Neural cell (in vitro differentiated cells): ENCODE measurements around the gene PLCH1. TPM values are rescaled to one million over a fixed set of nuclear protein-coding genes. Genes with fewer than 3 reads are reported as not detected.

Experiments
- H2AFZ ChIP-seq: fragments of 200-600, 300-800 bp; sonication (generic), shearing (Covaris generic); 2 replicates; pipeline ENCODE4 v1.6.0; 2014; ENCODE audit warnings: low read depth, mild to moderate bottlenecking, antibody characterized with exemption, low read length, moderate library complexity
- H3F3A ChIP-seq: fragments of 200-600 bp; shearing (Covaris generic); 2 replicates; pipeline ENCODE4 v1.6.1; 2016; ENCODE audit warnings: mild to moderate bottlenecking, moderate library complexity, mixed read lengths, antibody characterized with exemption, low read length; ENCODE audit not compliant: insufficient read depth, poor library complexity, severe bottlenecking
- H3K27ac ChIP-seq: fragments of 200-600, 300-800 bp; sonication (generic), shearing (Covaris generic); 2 replicates; pipeline ENCODE4 v1.5.1; 2014; ENCODE audit warnings: mild to moderate bottlenecking, low read length, moderate library complexity
- H3K27me3 ChIP-seq: fragments of 300-800, 200-600 bp; sonication (generic), shearing (Covaris generic); 2 replicates; pipeline ENCODE4 v1.6.0; 2014; ENCODE audit warnings: mild to moderate bottlenecking, low read depth, low read length, moderate library complexity; ENCODE audit not compliant: insufficient read depth
- H3K36me3 ChIP-seq: fragments of 300-800, 200-600 bp; sonication (generic), shearing (Covaris generic); 2 replicates; pipeline ENCODE4 v1.5.1; 2014; ENCODE audit warnings: mild to moderate bottlenecking, antibody characterized with exemption, low read length, moderate library complexity; ENCODE audit not compliant: insufficient read depth
- H3K4me2 ChIP-seq: fragments of 300-800, 200-600 bp; sonication (generic), shearing (Covaris generic); 2 replicates; pipeline ENCODE4 v1.6.0; 2014; ENCODE audit warnings: mild to moderate bottlenecking, low read length
- H3K4me3 ChIP-seq: fragments of 300-800, 200-600 bp; sonication (generic), shearing (Covaris generic); 2 replicates; pipeline ENCODE4 v1.5.1; 2014; ENCODE audit warnings: mild to moderate bottlenecking, low read length, moderate library complexity
- H3K79me2 ChIP-seq: fragments of 200-600 bp; shearing (Covaris generic); replicated peaks from 2 replicates; pipeline ENCODE4 v1.6.0; 2014; ENCODE audit warnings: mild to moderate bottlenecking, low read length, moderate library complexity; ENCODE audit not compliant: insufficient read depth
- H3K9ac ChIP-seq: fragments of 300-800, 200-600 bp; sonication (generic), shearing (Covaris generic); 2 replicates; pipeline ENCODE4 v1.6.1; 2016; ENCODE audit warnings: mild to moderate bottlenecking, low read length, mixed read lengths
- H3K9me2 ChIP-seq: fragments of 200-600 bp; shearing (Covaris generic); 2 replicates; pipeline ENCODE4 v1.6.1; 2016; ENCODE audit warnings: mild to moderate bottlenecking, low read length, mixed read lengths; ENCODE audit not compliant: insufficient read depth
- H3K9me3 ChIP-seq: fragments of 200-600, 300-800 bp; sonication (generic), shearing (Covaris generic); 2 replicates; pipeline ENCODE4 v1.6.1; 2016; ENCODE audit warnings: mild to moderate bottlenecking, mixed run types, low read length, moderate library complexity, mixed read lengths
- H4K20me1 ChIP-seq: fragments of 200-600 bp; shearing (Covaris generic); 2 replicates; pipeline ENCODE4 v1.6.1; 2016; ENCODE audit warnings: mild to moderate bottlenecking, mixed run types; ENCODE audit not compliant: insufficient read depth
- EP300 ChIP-seq: fragments of 450-650 bp; conservative IDR thresholded peaks from 2 replicates; pipeline ENCODE4 v1.6.1; 2014; ENCODE audit warnings: antibody characterized with exemption, mild to moderate bottlenecking, moderate library complexity; ENCODE audit not compliant: poor library complexity, severe bottlenecking
- EZH2 ChIP-seq: fragments of 200-600, 300-800 bp; shearing (Covaris generic), sonication (generic); IDR thresholded peaks from 2 replicates; pipeline ENCODE4 v1.6.1; 2014; ENCODE audit warnings: antibody characterized with exemption, low read length, borderline replicate concordance, mild to moderate bottlenecking; ENCODE audit not compliant: insufficient read depth, poor library complexity, severe bottlenecking
- MXI1 ChIP-seq: fragments of 450-650 bp; conservative IDR thresholded peaks from 2 replicates; pipeline ENCODE4 v1.6.1; 2014; ENCODE audit warnings: antibody characterized with exemption, mild to moderate bottlenecking; ENCODE audit not compliant: poor library complexity, severe bottlenecking
- POLR2AphosphoS5 ChIP-seq: IDR thresholded peaks from 2 replicates; pipeline ENCODE4 v1.6.1; 2012
- RAD21 ChIP-seq: fragments of 450-650 bp; conservative IDR thresholded peaks from 2 replicates; pipeline ENCODE4 v1.6.1; 2014; ENCODE audit warnings: antibody characterized with exemption, mild to moderate bottlenecking, moderate library complexity
- SMC3 ChIP-seq: fragments of 450-650 bp; conservative IDR thresholded peaks from 2 replicates; pipeline ENCODE4 v1.6.1; 2014; ENCODE audit warnings: antibody characterized with exemption, mild to moderate bottlenecking, moderate library complexity; ENCODE audit not compliant: poor library complexity
- TAF1 ChIP-seq: IDR thresholded peaks from 2 replicates; pipeline ENCODE4 v1.6.1; 2012; ENCODE audit warnings: low read depth
- polyA plus RNA-seq: library from polyadenylated mRNA; depleted of rRNA; stranded (reverse); fragments of >200 nt; gene quantifications from 2 replicates; pipeline ENCODE4 v1.2.3, GENCODE V29; 2014
- TF ChIP-seq, protein P1 (sequence below): IDR thresholded peaks from 2 replicates; pipeline ENCODE4 v1.6.1; 2012; ENCODE audit warnings: borderline replicate concordance
- TF ChIP-seq, protein P2 (sequence below): fragments of 450-650 bp; IDR thresholded peaks from 2 replicates; pipeline ENCODE4 v1.5.1; 2014; ENCODE audit warnings: antibody characterized with exemption, mild to moderate bottlenecking, moderate library complexity; ENCODE audit not compliant: poor library complexity, severe bottlenecking

PLCH1 gene
- polyA plus RNA-seq, 1 donor from 2014 or later, result 13.5 TPM

DNA sequence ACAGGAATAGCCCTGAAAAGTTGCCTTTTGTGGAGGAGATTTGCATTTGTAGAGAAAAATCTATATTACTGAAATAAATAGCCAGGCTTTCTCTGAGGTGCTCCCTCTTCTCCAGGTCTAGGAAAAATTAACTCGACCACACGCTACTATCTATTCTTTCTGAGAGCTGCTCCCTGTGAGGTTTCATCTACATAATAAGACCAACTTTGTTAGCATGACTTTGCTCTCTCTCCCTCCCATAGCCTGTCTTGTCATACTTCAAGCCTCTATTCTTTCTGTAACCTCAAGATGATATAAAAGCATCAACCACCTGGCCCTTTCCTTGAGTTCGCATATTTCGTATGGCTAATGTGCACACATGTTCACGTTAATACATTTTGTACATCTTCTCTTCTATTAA is 375.6 kb downstream of the PLCH1 start:
- no peaks in the 10 kb centered on the region for H3K36me3 ChIP-seq
- no peaks in the 10 kb centered on the region for H4K20me1 ChIP-seq
- H3K79me2 ChIP-seq, result no peaks in the 10 kb centered on the region
- H3K27ac ChIP-seq, result no peak overlapping the region
- H3K9ac ChIP-seq, result no peak overlapping the region
- H2AFZ ChIP-seq, result no peak overlapping the region
- H3K27me3 ChIP-seq, result no peaks in the 10 kb centered on the region
- no peaks in the 10 kb centered on the region for H3K9me2 ChIP-seq
- no peaks in the 10 kb centered on the region for H3F3A ChIP-seq
- no peaks in the 10 kb centered on the region for H3K9me3 ChIP-seq
- H3K4me3 ChIP-seq, result no peak overlapping the region
- no peak for TF ChIP-seq MXI1
- no peak for TF ChIP-seq POLR2AphosphoS5
- no peak for TF ChIP-seq SMC3
- no peak for TF ChIP-seq RAD21
- no peak for TF ChIP-seq EZH2
- no peak for TF ChIP-seq TAF1
- TF ChIP-seq, protein P1, sequence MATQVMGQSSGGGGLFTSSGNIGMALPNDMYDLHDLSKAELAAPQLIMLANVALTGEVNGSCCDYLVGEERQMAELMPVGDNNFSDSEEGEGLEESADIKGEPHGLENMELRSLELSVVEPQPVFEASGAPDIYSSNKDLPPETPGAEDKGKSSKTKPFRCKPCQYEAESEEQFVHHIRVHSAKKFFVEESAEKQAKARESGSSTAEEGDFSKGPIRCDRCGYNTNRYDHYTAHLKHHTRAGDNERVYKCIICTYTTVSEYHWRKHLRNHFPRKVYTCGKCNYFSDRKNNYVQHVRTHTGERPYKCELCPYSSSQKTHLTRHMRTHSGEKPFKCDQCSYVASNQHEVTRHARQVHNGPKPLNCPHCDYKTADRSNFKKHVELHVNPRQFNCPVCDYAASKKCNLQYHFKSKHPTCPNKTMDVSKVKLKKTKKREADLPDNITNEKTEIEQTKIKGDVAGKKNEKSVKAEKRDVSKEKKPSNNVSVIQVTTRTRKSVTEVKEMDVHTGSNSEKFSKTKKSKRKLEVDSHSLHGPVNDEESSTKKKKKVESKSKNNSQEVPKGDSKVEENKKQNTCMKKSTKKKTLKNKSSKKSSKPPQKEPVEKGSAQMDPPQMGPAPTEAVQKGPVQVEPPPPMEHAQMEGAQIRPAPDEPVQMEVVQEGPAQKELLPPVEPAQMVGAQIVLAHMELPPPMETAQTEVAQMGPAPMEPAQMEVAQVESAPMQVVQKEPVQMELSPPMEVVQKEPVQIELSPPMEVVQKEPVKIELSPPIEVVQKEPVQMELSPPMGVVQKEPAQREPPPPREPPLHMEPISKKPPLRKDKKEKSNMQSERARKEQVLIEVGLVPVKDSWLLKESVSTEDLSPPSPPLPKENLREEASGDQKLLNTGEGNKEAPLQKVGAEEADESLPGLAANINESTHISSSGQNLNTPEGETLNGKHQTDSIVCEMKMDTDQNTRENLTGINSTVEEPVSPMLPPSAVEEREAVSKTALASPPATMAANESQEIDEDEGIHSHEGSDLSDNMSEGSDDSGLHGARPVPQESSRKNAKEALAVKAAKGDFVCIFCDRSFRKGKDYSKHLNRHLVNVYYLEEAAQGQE, result no peak
- TF ChIP-seq, protein P2, sequence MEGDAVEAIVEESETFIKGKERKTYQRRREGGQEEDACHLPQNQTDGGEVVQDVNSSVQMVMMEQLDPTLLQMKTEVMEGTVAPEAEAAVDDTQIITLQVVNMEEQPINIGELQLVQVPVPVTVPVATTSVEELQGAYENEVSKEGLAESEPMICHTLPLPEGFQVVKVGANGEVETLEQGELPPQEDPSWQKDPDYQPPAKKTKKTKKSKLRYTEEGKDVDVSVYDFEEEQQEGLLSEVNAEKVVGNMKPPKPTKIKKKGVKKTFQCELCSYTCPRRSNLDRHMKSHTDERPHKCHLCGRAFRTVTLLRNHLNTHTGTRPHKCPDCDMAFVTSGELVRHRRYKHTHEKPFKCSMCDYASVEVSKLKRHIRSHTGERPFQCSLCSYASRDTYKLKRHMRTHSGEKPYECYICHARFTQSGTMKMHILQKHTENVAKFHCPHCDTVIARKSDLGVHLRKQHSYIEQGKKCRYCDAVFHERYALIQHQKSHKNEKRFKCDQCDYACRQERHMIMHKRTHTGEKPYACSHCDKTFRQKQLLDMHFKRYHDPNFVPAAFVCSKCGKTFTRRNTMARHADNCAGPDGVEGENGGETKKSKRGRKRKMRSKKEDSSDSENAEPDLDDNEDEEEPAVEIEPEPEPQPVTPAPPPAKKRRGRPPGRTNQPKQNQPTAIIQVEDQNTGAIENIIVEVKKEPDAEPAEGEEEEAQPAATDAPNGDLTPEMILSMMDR, result no peak
- TF ChIP-seq EP300, result no peak
- H3K4me2 ChIP-seq, result no peak overlapping the region

DNA sequence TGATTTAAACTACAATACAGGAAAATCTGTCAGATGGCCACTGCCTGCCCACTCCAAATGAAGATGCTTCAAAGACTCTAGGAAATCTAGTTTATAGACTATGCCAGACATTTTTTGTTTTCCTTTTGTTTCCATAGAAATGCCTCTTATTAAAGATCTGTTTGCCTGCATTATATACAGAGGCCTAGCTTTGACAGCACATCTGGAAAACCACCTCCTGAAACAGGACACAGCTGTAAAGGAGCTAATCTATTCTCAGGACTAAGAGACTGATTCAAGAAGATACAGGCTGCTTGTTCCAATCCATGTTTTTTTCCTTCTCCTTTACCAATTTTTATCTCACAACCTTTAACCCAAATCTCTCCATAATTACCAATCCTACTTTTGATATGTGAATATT is 376.1 kb downstream of the PLCH1 start:
- H3K9me3 ChIP-seq, result no peaks in the 10 kb centered on the region
- no peak overlapping the region for H2AFZ ChIP-seq
- TF ChIP-seq POLR2AphosphoS5 (no peak), EZH2 (no peak)
- H3K9ac ChIP-seq, result no peak overlapping the region
- no peaks in the 10 kb centered on the region for H3K27me3 ChIP-seq
- no peaks in the 10 kb centered on the region for H4K20me1 ChIP-seq
- H3F3A ChIP-seq, result no peaks in the 10 kb centered on the region
- no peaks in the 10 kb centered on the region for H3K36me3 ChIP-seq
- H3K4me3 ChIP-seq, result no peak overlapping the region
- no peaks in the 10 kb centered on the region for H3K79me2 ChIP-seq
- no peaks in the 10 kb centered on the region for H3K9me2 ChIP-seq
- H3K4me2 ChIP-seq, result no peak overlapping the region
- no peak overlapping the region for H3K27ac ChIP-seq

DNA sequence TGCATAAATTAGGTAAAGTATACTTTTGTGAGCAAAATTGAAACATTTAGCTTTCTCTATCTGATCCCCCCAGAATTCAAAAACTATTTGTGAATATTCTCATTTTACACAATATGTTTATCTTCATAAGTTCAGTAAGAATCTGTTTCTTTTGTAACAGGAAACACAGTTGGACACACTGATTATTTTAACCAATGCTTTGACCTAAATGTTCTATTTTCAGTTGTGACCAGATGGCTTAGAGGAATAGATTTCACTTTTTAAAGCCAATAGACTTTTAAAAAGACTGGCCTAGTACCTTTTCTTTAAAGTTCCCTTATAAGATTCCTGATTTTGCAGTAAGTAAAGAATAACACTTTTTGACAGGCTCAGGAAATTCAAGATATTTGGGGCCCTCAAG is 377.4 kb downstream of the PLCH1 start:
- no peak for TF ChIP-seq POLR2AphosphoS5
- no peak for TF ChIP-seq TAF1
- TF ChIP-seq, protein P2, result no peak
- no peak for TF ChIP-seq SMC3
- TF ChIP-seq EZH2, result no peak
- TF ChIP-seq MXI1, result no peak
- no peak for TF ChIP-seq EP300
- no peak for TF ChIP-seq RAD21
- no peak overlapping the region for H3K4me3 ChIP-seq
- H3K9me3 ChIP-seq, result no peaks in the 10 kb centered on the region
- no peaks in the 10 kb centered on the region for H3K27me3 ChIP-seq
- no peak overlapping the region for H2AFZ ChIP-seq
- no peak overlapping the region for H3K27ac ChIP-seq
- no peaks in the 10 kb centered on the region for H4K20me1 ChIP-seq
- H3K4me2 ChIP-seq, result no peak overlapping the region
- H3K36me3 ChIP-seq, result no peaks in the 10 kb centered on the region
- H3F3A ChIP-seq, result no peaks in the 10 kb centered on the region
- H3K9ac ChIP-seq, result no peak overlapping the region
- H3K79me2 ChIP-seq, result no peaks in the 10 kb centered on the region
- H3K9me2 ChIP-seq, result no peaks in the 10 kb centered on the region
